ENCODE measurements around the gene GMPR2.

GMPR2 gene

DNA sequence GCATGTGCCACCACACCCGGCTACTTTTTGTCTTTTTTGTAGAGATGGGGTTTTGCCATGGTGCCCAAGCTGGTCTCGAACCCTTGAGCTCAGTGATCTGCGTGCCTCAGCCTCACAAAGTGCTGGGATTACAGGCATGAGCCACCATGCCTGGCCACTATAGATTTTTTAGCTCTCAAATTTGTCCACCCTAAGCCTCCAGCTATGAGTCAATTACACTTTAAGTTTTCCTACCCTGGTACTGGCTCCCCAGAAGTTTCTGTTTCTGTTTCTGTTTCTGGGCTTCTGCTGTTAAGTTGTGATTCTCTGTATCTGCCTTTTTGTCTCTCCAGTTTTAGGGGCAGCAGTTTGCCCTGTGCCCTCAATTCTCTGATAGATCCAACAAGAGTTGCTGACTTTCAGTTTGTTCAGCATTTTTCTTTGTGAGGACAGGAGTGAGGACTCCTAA lies 14.1 kb downstream of the GMPR2 start:
- H3K27ac ChIP-seq = no peak overlapping the region
- H3K36me3 ChIP-seq (replicated peaks) = no peaks in the 10 kb centered on the region
- DNase-seq = no peak
- in situ Hi-C loops (cut with HindIII; ENCODE audit: low pct_ligation_motif_present, low sequenced_read_pairs) = loop anchor here (10.0 kb wide), 1 partner anchor 48 kb away; the partner anchor contains the start of genes DHRS1 and NOP9
- no peaks in the 10 kb centered on the region for H3K27me3 ChIP-seq (replicated peaks)
- TF ChIP-seq, protein P1, sequence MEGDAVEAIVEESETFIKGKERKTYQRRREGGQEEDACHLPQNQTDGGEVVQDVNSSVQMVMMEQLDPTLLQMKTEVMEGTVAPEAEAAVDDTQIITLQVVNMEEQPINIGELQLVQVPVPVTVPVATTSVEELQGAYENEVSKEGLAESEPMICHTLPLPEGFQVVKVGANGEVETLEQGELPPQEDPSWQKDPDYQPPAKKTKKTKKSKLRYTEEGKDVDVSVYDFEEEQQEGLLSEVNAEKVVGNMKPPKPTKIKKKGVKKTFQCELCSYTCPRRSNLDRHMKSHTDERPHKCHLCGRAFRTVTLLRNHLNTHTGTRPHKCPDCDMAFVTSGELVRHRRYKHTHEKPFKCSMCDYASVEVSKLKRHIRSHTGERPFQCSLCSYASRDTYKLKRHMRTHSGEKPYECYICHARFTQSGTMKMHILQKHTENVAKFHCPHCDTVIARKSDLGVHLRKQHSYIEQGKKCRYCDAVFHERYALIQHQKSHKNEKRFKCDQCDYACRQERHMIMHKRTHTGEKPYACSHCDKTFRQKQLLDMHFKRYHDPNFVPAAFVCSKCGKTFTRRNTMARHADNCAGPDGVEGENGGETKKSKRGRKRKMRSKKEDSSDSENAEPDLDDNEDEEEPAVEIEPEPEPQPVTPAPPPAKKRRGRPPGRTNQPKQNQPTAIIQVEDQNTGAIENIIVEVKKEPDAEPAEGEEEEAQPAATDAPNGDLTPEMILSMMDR (IDR thresholded peaks at IDR 0.05; ENCODE audit: low read depth, low read length, missing control alignments) = no peak
- H3K4me3 ChIP-seq (ENCODE audit: low read depth, low read length) = no peak overlapping the region

DNA sequence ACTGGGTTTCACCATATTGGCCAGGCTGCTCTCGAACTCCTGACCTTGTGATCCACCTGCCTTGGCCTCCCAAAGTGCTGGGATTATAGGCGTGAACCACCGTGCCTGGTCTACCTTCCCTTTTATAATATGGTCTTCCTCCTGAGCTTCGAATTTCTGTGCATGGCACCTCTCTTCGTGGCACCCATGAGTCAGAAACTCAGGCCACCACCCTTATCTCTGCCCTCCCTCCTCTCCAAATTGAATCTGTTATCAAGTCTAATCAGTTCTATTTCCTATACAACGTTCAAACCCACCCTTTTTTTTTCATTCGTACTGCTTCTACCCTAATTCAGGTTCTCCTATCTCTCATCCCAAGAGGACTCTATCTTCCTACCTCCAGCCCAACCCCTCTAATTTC lies 14.7 kb downstream of the GMPR2 start:
- no peak overlapping the region for H3K4me3 ChIP-seq (ENCODE audit: low read depth, low read length)
- DNase-seq = no peak
- no peaks in the 10 kb centered on the region for H3K27me3 ChIP-seq (replicated peaks)
- in situ Hi-C loops (cut with HindIII; ENCODE audit: low pct_ligation_motif_present, low sequenced_read_pairs) = loop anchor here (10.0 kb wide), 1 partner anchor 47 kb away; the partner anchor contains the start of genes DHRS1 and NOP9
- TF ChIP-seq, protein P1 (IDR thresholded peaks at IDR 0.05; ENCODE audit: low read depth, low read length, missing control alignments) = no peak
- H3K36me3 ChIP-seq (replicated peaks) = no peaks in the 10 kb centered on the region
- no peak overlapping the region for H3K27ac ChIP-seq

DNA sequence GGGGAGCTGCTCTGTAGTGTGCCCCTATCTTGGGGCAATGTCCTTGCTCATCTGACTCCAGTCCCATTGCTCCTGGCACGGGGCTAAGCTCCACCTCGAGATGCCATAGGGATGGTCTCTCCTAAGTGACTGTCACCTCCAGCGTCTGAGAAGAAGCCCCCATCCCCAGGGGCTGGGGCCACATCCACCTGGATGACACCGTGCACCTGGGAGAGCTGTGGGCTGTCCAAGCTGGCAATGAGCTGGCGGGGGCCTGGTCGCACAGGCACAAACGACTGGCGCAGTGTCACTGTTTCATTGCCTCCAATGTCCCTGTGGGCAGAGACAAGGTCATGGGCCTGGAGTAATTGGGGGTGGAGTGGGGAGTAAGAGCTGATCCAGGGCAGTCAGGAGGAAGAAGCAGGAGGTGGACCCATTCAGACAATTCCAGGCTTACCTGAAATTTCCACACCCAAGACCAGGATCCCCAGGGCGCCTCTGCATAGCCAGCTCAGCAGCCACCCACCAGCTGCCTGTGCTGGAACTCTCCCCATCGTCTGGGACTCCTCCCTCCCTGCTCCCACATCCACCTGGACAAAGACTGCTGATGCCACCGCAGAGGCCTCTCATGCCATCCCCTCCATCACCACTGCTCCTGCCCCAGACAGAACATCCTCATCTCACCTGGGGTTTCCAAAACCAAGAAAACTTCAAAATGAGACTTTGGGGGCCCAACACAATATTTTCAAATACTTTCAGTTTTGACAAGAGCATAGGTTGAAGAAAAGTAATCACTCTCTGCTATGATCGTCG lies 16.7 kb downstream of the GMPR2 start:
- in situ Hi-C loops (cut with HindIII; ENCODE audit: low pct_ligation_motif_present, low sequenced_read_pairs) = loop anchor here (10.0 kb wide), 1 partner anchor 45 kb away; the partner anchor contains the start of genes DHRS1 and NOP9
- Histone ChIP-seq H3K27me3 (replicated peaks) (no peaks in the 10 kb centered on the region), H3K27ac (no peak overlapping the region), H3K36me3 (replicated peaks) (no peaks in the 10 kb centered on the region), H3K4me3 (ENCODE audit: low read depth, low read length) (no peak overlapping the region)
- TF ChIP-seq, protein P1 (IDR thresholded peaks at IDR 0.05; ENCODE audit: low read depth, low read length, missing control alignments) = no peak
- DNase-seq = no peak

DNA sequence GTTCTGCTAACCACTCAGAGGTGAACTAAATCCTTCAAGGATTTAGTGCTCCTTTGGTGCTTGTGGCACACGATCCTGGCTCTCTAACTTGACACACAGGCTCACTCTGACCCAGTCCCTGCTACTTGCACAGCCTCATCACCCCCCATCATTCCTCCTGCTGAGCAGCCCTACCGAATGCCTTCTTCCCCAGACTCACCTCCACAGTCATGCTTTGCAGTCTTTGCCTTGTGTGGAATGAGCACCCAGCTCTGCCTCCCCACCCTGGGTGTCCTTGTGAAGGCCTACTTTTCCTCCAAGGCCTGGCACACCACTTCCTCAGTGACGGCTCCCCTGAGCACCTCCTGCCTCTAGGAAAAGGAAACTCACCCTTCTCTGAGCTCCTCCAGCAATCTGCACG lies 17.6 kb downstream of the GMPR2 start:
- in situ Hi-C loops (cut with HindIII; ENCODE audit: low pct_ligation_motif_present, low sequenced_read_pairs) = no loop called here
- DNase-seq = no peak
- H3K4me3 ChIP-seq (ENCODE audit: low read depth, low read length) = no peak overlapping the region
- TF ChIP-seq, protein P1 (IDR thresholded peaks at IDR 0.05; ENCODE audit: low read depth, low read length, missing control alignments) = no peak
- no peak overlapping the region for H3K27ac ChIP-seq
- no peaks in the 10 kb centered on the region for H3K27me3 ChIP-seq (replicated peaks)
- H3K36me3 ChIP-seq (replicated peaks) = no peaks in the 10 kb centered on the region

DNA sequence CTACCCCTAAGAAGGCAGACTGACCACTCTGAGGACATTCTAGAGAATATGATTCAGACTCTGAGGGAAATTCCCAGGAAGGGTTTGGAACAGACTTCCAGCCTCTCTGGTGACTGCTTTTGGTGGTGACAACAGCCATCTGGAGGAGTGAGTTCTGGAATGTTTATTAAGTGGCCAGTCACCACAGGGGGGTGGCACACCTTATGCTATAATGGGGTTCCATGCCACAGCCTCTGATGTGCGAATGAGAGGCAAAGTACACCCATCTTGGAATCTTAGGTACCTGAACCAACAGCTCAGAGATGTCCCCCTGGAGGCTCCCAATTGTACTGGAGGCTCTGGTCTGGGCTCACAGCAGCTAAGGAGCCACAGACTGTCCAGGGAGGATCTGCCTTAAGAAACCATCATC lies 19.2 kb downstream of the GMPR2 start:
- no peaks in the 10 kb centered on the region for H3K27me3 ChIP-seq (replicated peaks)
- no peak overlapping the region for H3K27ac ChIP-seq
- TF ChIP-seq, protein P1 (IDR thresholded peaks at IDR 0.05; ENCODE audit: low read depth, low read length, missing control alignments) = peak; percentile 18
- no peak overlapping the region for H3K4me3 ChIP-seq (ENCODE audit: low read depth, low read length)
- peak; percentile 33 for DNase-seq
- in situ Hi-C loops (cut with HindIII; ENCODE audit: low pct_ligation_motif_present, low sequenced_read_pairs) = no loop called here
- H3K36me3 ChIP-seq (replicated peaks) = no peaks in the 10 kb centered on the region
